NCI-H2171 (cell line): ENCODE measurements around the gene CIB1.
"Not testable (repeated sequence)": the region's sequence is repeated elsewhere in the genome, so short reads cannot be mapped to it uniquely, and the experiment has no call there.

Source experiments
- DNase-seq: peaks from one replicate; lab custom pipeline; 2025; lab: John Stamatoyannopoulos, UW

CIB1 gene

GRCh38 chr15:90233387-90234095, at the start of gene CIB1:
CIB1 (minus strand) TSS chr15:90233941; CDS start chr15:90233885, 56 bp downstream.
- no peak for DNase-seq

- DNase-seq: not testable (repeated sequence)
Measured at GRCh38 chr15:90281637-90282036, 47.9 kb upstream of the CIB1 start.

GRCh38 chr15:90280743-90281142, 47.0 kb upstream of the CIB1 start:
- DNase-seq: not testable (repeated sequence)

GRCh38 chr15:90278467-90278866, 44.7 kb upstream of the CIB1 start:
- DNase-seq: not testable (repeated sequence)

GRCh38 chr15:90271459-90272166, 37.9 kb upstream of the CIB1 start:
- no peak for DNase-seq

- no peak for DNase-seq
Measured at GRCh38 chr15:90270502-90271150, 36.9 kb upstream of the CIB1 start.

- no peak for DNase-seq
Measured at GRCh38 chr15:90268415-90268814, 34.7 kb upstream of the CIB1 start.

- no peak for DNase-seq
Measured at GRCh38 chr15:90266485-90266884, 32.7 kb upstream of the CIB1 start.

- peak; percentile 42 for DNase-seq
Measured at GRCh38 chr15:90266061-90266431, 32.3 kb upstream of the CIB1 start.

GRCh38 chr15:90265271-90266060, 31.7 kb upstream of the CIB1 start, which contains the start of gene NGRN:
NGRN (plus strand) TSS chr15:90265672; CDS start chr15:90265713, 41 bp downstream.
- DNase-seq: peak; percentile 85

- DNase-seq: no peak
Measured at GRCh38 chr15:90264671-90265070, 30.9 kb upstream of the CIB1 start.

GRCh38 chr15:90262426-90262825, 28.7 kb upstream of the CIB1 start:
- DNase-seq: no peak

GRCh38 chr15:90261811-90262210, 28.1 kb upstream of the CIB1 start:
- DNase-seq: no peak

- DNase-seq: not testable (repeated sequence)
Measured at GRCh38 chr15:90260731-90261130, 27.0 kb upstream of the CIB1 start.

- DNase-seq: no peak
Measured at GRCh38 chr15:90259524-90259923, 25.8 kb upstream of the CIB1 start.

GRCh38 chr15:90257776-90258175, 24.0 kb upstream of the CIB1 start:
- no peak for DNase-seq

GRCh38 chr15:90249203-90249863, 15.6 kb upstream of the CIB1 start, which contains the start of gene TTLL13:
TTLL13 (plus strand) TSS chr15:90249556; CDS start chr15:90250631, 1,075 bp downstream.
- peak; percentile 82 for DNase-seq

GRCh38 chr15:90248789-90249202, 15.1 kb upstream of the CIB1 start:
- no peak for DNase-seq

GRCh38 chr15:90243943-90244639, 10.3 kb upstream of the CIB1 start:
- no peak for DNase-seq

- DNase-seq: peak; percentile 45
Measured at GRCh38 chr15:90241343-90242192, 7.8 kb upstream of the CIB1 start.
